ENCODE data around the gene FMOD.
A peak's percentile ranks its signal among the peaks of the same experiment; 100 is the strongest.

Gene FMOD

DNA sequence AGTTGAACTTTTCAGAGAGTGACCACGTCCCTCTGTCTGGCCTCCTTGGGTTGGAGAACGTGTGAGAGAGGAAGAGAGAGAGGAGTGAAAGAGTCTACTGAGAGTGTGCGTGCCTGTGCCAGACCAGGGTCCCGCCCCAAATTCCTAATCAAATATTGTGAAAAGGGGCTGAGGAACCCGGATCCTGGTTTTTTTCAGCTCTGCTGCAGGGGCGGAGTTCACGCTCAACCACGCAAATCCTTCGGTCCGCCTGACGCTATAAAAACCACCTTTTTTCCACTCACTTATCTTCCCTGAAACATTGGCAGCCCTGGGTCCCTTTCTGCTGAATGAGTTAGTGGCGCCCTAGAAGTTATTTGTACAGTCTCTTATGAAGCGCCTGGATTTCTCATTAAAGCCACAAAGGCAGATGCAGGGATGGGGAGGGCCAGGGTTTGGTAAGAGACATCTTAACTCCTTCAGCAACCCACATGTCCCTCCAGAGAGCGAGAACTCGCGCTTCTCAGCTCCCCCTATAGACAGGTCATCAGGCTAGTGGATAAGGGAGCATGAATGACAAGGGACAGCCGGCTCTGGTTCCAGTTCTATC lies at the start of gene FMOD:
FMOD (minus strand) TSS at position 86 of the 589 bp plus-strand sequence. CDS start 2,852 bp downstream, outside the sequence.
- DNase-seq: no peak

DNA sequence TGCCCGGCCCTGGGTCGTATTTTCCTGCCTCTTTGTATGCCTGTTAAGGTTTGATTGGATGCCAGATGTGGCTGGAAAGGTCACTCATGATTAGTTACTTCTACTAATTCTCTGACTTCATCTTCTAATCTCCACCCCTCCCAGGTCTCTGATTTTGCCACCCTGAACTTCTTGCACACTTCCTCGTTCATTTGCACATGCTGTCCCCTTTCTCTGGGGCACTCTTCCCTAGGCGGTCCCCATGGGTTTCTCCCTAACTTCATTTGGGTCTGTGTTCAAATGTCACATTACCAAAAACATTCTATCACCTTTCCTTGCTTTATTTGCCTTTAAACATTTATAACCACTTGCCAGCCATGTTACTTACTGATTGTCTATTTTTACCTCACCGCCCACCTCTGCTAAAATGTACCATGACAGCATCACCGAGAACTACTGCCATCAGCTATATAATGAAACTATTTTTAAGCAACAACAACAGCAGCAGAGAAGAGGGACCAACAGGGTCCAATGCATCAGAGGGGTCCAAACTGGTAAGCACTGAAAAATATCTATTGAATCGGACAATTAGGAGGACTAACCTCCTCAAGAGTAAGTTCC lies 45.8 kb upstream of the FMOD start:
- DNase-seq: no peak

GRCh38 chr1:203395751-203396150 lies 44.8 kb upstream of the FMOD start:
- DNase-seq: no peak

DNA sequence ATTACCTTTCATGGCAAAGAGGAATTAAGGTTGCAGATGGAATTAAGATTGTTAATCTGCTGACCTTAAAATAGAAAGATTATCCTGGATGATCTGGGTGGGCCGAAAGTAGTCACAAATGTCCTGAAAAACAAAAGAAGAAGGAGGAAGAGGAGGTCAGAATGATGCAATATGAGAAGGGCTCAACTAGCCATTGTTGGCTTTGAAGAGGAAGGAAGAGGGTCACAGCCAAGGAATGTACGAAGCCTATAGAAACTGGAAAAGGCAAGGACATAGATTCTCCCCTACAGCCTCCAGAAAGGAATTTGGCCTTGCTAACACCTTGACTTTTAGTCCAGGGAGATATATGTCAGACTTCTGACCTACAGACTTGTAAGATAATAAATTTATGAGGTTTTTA lies 39.4 kb upstream of the FMOD start:
- no peak for DNase-seq

DNA sequence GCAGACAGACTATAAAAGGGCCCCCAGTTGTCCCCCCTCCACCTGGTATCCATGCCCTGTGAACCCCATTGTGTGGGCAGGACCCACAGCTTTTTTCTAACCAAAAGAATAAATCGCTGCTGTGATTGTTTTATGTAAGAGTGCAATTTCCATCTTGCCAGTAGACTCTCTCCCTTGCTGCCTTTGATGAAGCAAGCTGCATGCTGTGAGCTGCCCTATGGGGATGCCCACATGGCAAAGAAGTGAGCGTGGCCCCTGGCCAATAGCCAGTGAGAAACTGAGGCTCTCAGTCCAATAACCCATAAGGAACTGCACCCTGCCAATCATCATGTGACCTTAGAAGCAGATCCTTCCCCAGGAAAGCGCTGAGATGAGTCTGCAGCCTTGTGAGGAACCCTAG lies 37.8 kb upstream of the FMOD start:
- DNase-seq: no peak

DNA sequence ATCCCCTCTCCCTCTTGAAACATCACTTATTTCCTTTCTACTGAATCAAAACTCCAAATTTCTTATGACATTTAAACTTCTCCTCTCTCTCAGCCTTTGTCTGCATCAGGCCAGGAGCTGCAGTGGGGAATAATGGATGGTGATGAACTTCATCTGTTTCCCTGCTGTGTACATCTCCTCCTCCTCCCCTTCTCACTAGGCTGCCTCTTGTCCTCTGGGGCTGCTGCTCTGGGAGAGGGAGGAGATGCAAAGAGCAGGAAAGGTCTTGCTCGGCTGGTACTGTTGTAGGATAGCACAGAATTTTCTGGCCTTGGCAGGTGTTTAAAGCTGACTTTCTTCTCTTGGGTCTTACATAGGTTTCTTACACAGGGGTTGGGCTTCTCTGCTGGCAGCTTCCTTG lies 31.1 kb upstream of the FMOD start:
- no peak for DNase-seq

DNA sequence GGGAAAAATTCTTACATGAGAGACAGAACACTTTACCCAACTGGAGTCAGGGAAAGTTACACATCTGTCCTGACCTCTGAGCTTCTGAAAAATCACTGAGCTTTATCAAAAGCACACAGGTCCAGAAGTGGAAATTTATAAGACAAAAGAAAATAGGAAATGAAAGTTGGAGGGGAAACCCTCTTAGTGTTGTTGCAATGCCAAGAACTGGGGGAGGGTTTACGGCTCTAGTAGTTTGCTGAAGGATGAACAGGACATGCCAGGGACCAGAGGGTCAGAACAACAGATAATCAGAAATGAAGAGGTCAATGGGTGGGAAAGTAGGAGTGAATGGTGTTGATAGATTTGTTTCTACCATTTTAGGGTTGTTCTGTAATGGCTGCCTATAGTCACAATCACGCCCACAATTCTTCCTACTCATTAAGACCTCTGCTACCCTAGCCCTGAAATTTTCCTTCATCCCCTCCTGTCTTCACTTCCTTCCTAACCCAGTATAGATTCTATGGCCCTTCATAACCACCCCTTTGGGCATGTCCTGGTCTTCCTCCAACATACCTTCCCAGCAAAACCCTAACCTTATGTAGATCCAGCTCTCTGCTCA lies 30.3 kb upstream of the FMOD start:
- DNase-seq: no peak

GRCh38 chr1:203380420-203381150 lies 29.7 kb upstream of the FMOD start:
- DNase-seq: no peak

DNA sequence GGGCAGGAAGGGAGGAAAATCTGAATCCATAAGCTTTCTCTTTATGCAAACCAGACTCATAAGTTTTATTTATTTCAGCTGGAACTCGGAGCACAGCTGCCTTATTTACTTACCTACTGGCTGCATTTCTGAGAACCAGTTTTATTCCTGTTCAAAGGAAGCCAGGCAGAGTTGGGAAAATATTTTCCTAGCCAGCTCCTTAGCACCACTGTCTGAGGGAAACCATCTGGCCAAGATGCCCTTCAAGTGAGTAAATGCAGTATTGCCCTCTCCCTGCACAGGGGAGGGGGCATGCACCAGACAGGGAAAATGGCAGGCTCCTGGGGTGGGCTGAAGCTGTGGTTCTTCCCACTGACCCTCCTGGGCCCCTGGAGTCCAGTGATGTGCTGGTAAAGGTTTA lies 28.9 kb upstream of the FMOD start:
- DNase-seq: no peak

DNA sequence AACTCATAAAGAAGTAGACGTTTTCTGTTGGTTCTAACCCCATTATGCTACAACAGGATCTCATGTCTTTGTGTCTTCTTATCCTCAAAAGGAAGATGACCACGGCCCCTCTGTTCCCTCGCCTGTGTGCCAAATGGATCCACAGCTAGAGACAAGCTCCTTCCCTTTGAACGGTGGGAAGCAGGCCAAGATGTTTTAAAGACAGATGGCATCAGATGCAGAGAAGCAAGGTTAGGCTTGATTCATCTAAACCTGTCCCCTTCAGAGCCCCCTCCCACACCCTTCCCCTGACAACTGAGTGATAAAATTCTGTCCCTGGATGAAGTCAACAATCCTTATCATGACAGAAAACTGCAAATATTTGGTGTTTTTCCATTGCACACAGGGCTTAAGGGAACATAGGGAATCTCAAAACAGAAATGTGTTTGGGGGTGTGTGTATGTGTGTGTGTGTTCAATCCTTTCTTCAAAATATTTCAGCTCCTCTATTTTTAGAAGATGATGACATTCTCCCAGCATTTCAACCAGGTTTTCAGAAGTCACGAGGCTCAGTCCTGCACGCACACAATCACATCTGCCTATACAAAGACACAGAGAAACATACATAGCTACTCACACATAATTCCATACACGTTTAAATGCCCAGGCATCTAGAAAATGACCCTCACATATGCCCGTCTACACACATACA lies 27.8 kb upstream of the FMOD start:
- DNase-seq: no peak

- DNase-seq: no peak
Observed at GRCh38 chr1:203373991-203374390, 23.1 kb upstream of the FMOD start.

DNA sequence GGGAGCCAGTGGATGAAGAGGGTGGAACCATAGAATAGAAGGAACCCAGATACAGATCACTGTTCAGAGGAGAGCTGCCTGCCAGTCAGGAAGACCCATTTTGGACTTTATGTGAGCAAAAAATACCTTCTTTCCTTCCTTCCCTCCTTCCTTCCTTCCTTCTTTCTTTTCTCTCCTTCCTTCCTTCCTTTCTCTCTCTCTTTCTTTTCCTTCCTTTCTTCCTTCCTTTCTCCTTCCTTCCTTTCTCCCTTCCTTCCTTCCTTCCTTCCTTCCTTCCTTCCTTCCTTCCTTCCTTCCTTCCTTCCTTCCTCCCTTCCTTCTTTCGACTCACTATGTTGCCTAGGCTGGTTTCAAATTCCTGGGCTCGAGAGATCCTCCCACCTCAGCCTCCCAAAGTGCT lies 22.1 kb upstream of the FMOD start:
- no peak for DNase-seq

- no peak for DNase-seq
Observed at GRCh38 chr1:203371288-203371687, 20.4 kb upstream of the FMOD start.

DNA sequence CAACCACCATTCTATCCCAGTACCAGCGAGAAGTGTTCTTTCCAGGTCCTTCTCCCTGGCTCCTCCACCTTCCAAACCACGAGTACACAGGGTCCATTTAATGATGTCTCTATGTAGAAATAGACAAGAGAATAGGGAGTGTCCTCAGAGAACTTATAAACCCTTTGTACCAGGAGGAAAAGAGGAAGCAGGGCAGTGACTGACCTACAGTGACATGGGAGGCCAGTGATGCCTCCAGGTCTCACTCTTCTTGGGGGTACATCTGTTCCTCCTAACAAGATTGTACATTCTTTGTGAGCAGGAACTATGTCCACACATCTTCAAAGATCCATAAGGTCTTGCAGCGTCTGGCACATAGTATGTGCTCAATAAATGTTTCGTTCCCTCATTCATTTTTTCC lies 18.7 kb upstream of the FMOD start:
- DNase-seq: no peak

- no peak for DNase-seq
Observed at GRCh38 chr1:203368624-203369451, 17.9 kb upstream of the FMOD start.

- DNase-seq: no peak
Observed at GRCh38 chr1:203367057-203367456, 16.1 kb upstream of the FMOD start.

- no peak for DNase-seq
Observed at GRCh38 chr1:203366476-203366875, 15.6 kb upstream of the FMOD start.

DNA sequence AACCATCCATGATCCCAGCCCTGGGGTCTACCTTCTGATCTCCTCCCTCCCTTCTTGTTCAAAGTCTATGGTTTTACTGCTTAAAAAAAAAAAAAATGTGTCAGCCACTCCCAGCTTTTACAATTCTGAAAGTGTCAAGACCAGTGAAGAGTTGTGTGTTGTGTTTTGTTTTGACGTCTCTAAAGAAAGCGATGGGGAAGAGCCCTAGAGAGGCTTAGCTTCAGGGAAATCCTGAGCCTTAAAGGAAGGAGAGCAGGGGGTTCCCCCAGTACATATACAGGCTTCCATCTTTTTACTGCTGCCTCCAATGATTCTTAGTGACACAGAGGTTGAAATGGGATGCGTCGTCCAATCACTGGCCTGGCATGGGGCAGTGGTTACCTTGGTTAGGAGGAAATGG lies 13.9 kb upstream of the FMOD start:
- DNase-seq: no peak

GRCh38 chr1:203364094-203364801 lies 13.3 kb upstream of the FMOD start:
- DNase-seq: no peak

DNA sequence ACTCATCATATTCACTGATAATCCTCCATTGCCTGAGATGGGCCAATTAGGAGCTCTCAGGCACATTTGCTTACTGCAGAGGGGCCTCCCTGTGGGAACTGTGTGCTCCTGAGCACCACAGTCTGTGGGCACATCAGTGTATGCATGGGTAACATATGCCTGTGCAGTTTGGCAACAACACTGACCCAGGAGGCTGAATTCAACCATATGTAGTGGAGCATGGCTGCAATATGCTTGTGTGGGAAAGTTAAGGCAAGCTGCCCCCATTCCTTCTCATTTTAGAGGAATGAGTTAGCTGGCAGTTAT lies 11.8 kb upstream of the FMOD start:
- DNase-seq: no peak

GRCh38 chr1:203361945-203362719 lies 11.2 kb upstream of the FMOD start:
- peak; percentile 39 for DNase-seq

Measured in NCI-H1417 treated with DMSO at 0.1 percent for 48 hours (cell line).